GM23338 (cell line): Measurements from ENCODE around the gene SPINK4.

Source experiments
- CREB1 ChIP-seq: fragments of 250-450 bp; sonication (Bioruptor Pico); IDR thresholded peaks from 2 replicates; pipeline ENCODE4 v1.5.0; 2020; ENCODE audit warnings: low read depth, mild to moderate bottlenecking, moderate library complexity
- CTCF ChIP-seq, 2 experiments: fragments of 200-600 bp in 1 of 2; sonication (generic) in 1 of 2; conservative IDR thresholded peaks; 2 replicates each; pipeline versions ENCODE4 v1.5.1 to v1.6.1; 2016 to 2017; ENCODE audit warnings: antibody characterized with exemption in 2 of 2, low read depth in 2 of 2, mild to moderate bottlenecking in 2 of 2, moderate library complexity in 1 of 2
- EZH2 ChIP-seq: fragments of 200-600 bp; sonication (generic); IDR thresholded peaks from one replicate; pipeline ENCODE4 v1.8.0; 2017; ENCODE audit warnings: antibody characterized with exemption, mild to moderate bottlenecking, low read depth; ENCODE audit not compliant: unreplicated experiment
- JUNB ChIP-seq: IDR thresholded peaks from one replicate; pipeline ENCODE4 v1.6.1; 2016; ENCODE audit warnings: antibody characterized with exemption; ENCODE audit not compliant: unreplicated experiment
- NANOG ChIP-seq: IDR thresholded peaks from 2 replicates; pipeline ENCODE4 v1.6.1; 2016; ENCODE audit warnings: antibody characterized with exemption, borderline replicate concordance
- POLR2AphosphoS5 ChIP-seq: IDR thresholded peaks from 2 replicates; pipeline ENCODE4 v1.6.1; 2016; ENCODE audit warnings: antibody characterized with exemption, low read depth
- ZNF462 ChIP-seq: fragments of 250-450 bp; sonication (Bioruptor Pico); IDR thresholded peaks from 2 replicates; pipeline ENCODE4 v1.5.0; 2020; ENCODE audit warnings: mild to moderate bottlenecking, moderate library complexity

- peak in 1 of 2 experiments; percentile 28; a peak in 3 of 4 replicates for TF ChIP-seq CTCF (conservative IDR thresholded peaks at IDR 0.05; ENCODE audit: low read depth in 2 of 2)
- TF ChIP-seq CREB1 = no peak
- no peak for TF ChIP-seq POLR2AphosphoS5
- no peak for TF ChIP-seq NANOG
- TF ChIP-seq JUNB = no peak
- no peak for TF ChIP-seq ZNF462 (CRISPR knock-in tag)
- TF ChIP-seq EZH2 = no peak
These were observed 16.3 kb upstream of the SPINK4 start for GRCh38 chr9:33223696-33224095.
